Cortex of kidney (tissue), 1 donor: ENCODE results near the gene C10orf105.

Source experiments
- DNase-seq: peaks from one replicate; lab custom pipeline; 2025; lab: John Stamatoyannopoulos, UW

C10orf105 gene

DNA sequence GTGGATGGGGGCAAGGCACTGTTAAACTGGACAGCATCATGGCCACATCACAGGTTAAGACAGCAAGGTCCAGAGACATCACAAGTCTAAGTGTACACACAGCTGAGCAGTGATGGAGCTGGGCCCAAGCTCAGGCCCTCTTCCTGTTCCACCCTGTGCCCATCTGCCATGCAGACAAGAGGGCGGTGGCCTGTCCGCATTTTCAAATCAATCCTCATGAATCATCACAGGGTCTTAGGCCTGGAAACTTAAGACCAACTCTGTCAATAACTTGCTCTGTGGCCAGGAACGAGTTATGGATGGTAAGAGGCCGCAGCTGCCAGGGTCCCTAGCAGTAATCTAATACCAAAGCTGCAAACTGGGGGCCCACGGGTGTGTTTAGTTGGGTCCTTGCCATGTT is 3.2 kb downstream of the C10orf105 start:
- DNase-seq: no peak

DNA sequence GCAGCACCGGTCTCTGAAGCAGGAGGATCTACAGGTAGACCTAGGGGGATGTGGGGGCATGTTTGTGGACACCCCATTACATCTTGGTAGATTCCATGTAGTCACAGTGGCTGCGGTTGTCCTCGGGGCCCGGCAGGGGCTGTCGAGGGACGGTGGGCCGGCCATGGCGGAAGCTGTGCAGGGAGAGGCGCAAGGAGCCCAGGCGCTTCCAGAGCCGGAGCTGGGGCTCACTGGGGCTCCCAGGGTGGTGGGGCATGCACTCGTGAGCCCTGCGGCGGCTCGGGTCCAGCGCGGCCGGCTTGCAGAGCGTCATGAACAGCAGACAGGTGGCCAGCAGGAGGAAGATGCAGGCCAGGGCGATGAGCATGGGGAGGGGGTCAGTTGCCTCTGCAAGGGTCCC is 3.7 kb downstream of the C10orf105 start:
- DNase-seq: no peak

DNA sequence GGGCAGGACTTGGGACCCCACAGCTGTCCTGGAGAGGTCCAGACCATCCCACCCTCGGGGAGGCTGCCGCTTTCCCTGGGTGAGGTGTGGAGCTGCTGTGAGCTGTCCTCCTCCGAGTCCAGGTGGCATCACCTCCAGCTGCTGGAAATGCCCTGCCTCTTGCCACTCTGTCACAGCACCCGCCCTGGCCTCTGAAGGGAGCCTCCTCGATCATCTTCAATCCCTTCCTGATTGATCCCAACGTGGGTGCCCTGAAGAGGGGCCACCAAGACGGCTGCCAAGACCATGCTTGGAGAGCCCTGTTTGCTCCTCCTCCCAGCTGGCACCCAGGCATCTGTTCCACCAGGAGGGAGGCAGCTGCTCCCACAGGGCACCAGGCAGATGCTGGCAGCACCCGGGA is 4.6 kb downstream of the C10orf105 start:
- DNase-seq: no peak

DNA sequence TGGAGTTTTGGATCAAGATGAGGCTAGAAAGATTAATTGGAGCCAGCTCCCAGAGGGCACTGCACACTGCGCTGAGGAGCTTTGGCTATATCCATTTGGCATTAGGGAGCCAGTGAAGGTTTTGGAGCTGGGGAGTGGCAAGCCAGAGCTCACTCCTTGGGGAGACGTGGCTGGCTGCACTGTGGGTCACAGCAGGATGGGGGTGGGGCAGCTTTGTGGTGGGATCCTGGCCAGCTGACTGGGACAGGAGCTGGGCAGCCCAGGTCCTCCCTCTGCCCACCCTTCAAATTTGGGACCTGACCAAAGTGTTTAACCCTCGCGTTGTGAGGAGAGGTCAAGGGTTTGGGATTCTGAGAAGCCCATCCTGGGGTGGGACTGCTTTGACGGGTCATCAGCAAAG is 5.0 kb downstream of the C10orf105 start:
- no peak for DNase-seq

DNA sequence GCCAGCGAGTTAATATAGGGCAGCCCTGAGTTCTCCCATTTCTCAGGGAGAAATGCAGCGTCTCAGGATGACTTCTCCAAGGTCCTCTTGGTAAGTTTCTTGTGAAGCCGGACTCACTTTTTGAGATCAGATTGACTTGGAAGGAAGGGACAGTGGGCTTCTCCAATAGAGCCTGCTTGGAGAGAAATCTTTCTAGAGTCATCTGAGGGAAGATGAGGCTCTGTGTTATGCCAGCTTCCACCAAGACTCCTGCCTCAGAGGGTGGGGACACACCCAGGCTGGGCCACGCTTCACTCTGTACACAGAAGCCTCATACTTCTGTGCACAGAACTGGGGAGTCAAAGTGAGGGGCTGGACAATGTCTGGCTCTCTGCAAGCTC is 5.6 kb downstream of the C10orf105 start:
- no peak for DNase-seq

DNA sequence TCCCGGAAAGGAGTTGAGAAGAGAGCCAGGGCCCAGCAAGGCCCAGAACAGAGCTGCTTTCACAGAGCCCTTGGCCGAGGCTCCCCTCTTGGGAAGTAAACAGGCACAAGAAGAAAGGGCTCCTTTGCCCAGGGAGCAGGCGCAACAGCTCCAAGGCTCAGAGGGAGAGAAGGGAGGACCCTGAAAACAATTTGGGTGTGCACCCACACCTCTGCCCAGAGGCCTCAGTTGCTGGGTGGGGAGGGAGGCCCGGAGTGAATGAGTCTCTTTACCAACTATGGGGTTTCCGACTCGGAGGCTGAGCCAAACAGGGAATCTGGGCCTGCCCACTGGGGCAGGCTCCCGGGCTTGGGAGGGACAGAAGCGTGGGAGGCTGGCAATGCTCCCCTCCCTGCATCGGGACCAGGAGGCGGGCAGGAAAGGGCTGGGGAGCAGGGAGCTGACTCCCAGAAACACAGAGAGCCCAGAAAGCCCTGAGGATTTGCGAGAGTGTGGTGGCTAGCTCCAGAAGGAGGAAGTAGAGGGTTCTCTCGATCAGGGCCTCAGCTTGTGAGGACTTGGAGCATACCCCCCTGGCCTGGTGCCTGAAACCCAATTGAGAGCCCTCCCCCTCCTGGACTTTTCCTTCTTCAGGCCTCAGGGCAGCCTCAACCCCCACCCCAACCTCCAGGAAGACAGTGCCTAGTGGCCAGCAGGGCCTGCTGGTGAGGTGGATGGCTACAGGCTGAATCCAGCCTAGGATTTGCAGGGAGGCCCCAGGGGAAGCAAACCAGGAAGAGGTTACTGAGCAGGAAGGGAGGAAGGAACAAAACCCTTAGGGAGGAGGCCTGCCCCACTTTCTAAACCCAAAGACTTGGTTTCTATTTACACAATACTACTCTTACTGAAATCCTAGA is 6.2 kb downstream of the C10orf105 start:
- DNase-seq: no peak

DNA sequence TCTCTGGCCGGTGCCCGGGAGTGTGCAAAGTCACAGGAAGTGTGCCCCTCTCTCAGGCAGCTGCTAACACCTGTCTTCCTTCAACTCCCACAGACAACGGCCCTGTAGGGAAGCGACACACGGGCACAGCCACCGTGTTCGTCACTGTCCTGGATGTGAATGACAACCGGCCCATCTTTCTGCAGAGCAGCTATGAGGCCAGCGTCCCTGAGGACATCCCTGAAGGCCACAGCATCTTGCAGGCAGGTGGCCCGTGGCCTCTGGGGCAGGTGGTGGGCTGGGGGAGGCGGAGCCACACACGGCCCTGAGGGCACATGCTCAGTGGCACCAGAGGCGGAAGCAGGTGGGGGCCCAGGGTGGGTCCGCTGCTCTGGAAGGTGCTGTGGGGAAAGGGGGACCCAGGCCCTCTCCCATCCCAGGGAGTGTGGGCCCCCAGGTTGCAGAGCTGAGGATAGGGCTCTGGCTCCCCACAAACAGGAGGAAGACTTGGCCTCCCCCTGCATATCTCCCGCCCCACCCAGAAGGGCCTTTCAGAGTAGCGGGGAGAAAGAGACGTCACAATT is 6.9 kb downstream of the C10orf105 start:
- no peak for DNase-seq

DNA sequence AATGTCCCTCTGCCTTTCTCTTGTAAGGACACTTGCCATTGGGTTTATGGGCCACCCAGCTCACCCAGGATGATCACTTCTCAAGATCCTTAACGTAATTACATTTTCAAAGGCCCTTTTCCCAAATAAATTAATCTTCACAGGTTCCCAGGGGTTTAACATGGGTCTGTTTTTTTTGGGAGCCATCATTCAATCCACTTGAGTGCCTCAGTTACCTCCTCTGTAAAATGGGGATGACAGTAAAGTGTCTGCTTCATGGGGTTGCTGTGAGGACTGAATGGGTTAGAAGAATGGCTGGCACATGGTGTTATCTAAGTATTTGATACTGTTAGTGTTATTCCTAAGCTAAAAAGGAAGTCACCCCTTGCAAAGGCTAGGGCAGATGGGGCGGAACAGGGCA is 7.4 kb downstream of the C10orf105 start:
- no peak for DNase-seq

DNA sequence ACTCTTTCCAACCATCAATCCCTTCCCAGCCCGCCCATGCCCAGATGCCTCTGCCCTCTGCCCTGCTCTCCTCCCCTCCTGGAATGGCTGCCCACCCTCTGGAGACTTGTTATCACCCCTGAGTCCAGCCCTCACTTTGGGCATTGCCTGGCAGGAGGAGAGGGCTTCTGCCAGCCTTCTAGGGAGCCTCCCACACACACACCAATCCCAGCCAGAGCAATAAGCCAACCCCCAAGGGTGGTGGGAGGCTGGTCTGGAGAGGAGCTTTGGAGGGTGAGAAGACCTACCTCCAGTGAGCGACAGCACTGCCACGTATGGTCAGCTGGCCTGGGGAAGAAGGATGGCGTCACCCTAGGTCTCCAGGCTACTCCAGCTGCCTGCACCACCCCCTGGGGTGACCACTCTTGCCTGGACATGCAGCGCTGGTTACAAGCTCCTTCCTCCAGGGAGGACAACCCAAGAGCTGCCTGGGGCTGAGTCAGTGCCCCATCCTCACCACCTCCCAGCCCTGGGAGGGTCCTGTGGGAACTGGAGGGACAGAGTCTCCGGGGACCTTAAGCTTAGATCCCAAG is 8.4 kb downstream of the C10orf105 start:
- DNase-seq: no peak

DNA sequence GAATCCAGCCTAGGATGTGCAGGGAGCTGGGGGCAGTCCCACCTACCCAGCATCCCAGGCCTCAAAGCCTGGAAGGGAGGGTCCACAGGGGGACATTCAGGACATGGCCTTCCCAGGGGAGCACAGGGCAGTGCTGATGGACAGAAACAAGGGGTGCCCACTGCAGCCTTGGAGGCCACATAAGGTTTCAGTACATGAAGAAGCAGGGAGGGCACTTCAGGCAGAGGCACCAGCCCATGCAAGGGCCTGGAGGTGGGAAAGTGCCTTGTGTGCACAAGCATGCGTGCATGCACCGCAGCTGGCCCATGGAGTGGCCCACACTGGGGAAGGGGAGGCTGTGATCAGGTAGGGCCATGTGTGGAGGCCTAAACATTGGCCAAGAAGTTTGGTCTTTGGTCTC is 9.1 kb downstream of the C10orf105 start:
- DNase-seq: no peak

DNA sequence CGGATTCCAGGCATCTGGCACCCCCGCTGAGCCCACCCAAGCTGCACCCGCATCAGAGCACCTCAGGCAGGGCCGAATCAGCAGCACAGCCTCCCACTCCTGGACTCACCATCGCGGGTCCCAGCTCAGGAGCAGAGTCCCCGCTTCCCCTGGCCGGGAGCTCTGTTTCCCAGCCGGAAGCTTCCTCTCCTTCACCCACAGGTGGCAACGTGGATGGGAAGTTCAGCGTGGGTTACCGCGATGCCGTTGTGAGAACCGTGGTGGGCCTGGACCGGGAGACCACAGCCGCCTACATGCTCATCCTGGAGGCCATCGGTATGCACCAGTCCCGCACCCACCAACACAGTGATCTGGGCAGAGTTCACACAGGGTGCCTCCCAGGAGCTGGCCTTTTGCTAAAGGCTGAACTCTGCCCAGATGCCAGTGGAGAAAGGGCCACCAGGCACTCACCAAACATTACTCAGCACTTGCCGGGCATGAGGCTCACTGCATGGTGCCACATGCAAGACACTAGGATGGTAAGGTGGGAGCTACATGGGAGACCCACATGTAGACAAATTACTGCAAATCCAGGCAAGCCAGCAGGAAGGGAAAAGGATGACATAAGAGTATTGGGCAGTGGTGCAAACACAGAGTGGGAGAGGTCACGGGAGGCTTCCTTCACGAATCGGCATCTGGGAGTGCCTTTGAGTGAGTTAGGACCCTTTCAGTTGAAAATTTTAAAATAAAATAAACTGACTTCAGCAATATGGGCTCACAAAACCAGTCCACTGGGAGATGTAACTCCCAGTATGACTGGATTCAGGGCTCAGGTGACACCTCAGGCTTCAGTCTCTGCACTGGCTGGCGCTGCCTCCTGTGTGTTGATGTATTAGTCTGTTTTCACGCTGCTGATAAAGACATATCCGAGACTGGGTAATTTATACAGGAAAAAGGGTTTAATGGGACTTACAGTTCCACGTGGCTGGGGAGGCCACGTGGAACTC is 10.4 kb downstream of the C10orf105 start:
- no peak for DNase-seq

DNA sequence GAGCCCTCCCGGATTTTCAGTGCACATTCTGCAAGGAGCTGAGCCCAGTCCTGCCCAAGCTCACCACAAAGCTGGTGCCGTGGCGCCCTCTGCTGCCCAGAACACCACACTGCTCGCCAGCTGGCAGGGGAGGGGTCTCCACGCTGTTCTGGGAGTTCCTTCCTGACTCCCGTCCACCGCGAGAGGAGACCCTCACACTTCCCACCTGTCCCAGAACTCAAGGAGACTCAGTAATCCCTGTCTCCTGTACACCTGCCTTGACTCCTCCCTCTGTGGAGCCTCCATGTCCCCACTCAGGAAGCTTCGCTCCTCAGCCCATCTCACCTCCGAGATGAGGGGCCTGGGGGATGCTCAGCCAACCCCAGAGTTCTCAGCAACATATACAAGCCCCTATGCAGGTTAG is 11.3 kb downstream of the C10orf105 start:
- DNase-seq: no peak

DNA sequence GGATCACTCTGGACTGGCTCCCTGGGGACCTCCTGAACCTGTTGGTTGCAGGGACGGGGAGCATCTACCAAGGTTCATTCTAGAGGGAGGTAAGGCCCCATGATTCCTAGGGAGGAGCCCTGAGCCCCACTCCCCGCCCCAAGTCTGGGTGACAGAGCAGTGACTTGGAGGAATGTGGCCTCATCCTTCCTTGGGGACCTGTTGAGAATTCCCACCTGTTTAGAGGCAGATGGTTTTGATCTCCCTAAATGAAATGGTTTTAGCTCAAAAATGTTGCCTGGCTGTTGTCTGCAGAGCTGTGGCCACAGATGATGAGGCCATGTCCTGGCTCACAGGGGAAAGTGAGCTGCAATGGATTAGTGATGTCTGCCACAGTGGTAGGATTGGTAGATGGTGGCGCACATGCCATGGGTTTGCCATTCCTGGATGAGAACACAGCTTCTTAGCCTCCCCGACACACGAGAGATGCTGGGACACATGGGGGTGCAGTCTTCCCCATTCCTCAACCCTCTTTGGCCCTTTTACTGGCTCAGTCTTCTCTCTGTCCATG is 12.3 kb downstream of the C10orf105 start:
- DNase-seq: no peak

DNA sequence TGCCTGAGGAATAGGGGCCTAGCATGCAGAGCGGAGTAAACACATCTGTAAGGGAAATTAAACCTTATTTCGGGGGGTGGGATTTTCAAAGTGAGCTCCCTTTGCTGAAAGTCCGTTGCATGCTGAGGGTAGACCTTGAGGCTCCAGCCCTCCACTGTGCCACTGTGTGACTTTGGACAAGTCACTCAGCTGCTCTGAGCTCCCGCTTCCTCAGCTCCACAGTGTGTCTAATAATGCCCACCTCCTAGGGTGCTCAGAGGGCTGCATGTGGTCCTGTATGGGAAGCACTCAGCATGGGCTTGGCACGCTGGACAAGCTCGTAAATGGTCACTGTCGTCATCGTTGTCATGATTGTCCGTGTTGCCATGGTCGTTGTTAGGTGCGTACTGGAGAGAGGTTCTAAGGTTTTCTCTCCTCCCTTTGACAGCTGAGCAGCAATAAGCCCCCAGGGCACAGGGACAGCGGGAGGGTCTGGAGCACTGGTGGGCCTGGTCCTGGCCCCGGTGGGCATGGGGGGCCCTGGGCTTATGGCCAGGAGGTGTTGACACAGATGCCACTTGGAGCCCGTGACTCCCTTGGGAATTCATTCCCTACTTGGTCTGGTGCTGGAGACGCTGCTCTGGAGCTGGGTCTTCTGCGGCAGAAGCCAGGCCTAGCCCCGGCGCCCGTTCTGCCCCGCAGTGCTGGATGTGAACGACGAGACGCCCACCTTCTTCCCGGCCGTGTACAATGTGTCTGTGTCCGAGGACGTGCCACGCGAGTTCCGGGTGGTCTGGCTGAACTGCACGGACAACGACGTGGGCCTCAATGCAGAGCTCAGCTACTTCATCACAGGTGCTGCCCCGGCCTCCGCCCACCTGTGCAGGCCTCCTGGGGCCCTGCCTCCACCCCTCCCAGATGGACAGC is 13.1 kb downstream of the C10orf105 start:
- no peak for DNase-seq

DNA sequence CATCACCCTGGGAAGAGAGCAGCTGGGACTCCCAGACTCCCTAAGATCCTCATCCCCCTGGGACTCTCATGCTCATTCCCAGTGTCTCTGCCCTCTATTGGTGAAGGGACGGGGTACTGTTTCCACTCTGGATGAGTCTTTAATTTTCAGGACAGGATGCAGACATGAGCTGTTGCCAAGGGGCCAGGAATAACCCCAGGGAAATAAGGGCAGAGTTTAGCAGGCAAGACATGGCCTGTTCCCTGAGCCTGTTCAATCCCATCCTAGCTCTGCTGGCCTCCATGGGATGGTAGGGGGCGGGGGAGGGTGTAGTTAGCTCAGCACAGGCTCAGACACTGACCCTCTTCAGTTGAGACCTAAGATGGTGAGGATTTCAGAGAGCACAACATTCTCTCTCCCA is 14.0 kb downstream of the C10orf105 start:
- DNase-seq: no peak

DNA sequence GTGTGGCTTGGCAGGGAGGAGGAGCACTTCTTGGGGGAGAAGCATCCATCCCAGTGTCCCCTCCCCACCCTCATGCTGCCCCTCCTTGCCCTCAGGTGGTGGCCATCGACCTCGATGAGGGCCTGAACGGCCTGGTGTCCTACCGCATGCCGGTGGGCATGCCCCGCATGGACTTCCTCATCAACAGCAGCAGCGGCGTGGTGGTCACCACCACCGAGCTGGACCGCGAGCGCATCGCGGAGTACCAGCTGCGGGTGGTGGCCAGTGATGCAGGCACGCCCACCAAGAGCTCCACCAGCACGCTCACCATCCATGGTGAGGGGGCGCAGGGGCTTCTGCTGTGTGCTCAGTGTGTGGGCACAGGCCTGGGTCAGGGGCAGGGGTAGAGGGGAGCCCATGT is 14.8 kb downstream of the C10orf105 start:
- DNase-seq: no peak

DNA sequence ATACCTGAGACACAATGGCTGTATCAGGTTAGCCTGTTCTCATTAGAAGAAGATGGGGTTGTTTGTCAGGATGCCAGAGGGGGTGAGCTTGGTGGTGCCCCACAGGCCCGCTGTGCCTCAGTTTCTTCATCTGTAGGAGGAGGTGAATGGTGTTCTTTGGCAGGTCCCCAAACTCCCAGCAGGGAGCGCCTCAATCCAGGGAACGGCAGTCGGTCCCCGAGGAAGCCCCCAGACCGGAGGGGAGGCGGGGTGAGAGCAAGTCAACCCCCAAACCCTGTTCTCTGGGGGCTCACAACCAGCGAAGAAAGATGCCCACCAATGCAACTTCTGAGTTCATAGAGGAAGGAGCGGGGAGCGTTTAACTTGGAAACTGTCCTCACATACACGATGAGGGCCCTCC is 16.0 kb downstream of the C10orf105 start:
- DNase-seq: no peak

DNA sequence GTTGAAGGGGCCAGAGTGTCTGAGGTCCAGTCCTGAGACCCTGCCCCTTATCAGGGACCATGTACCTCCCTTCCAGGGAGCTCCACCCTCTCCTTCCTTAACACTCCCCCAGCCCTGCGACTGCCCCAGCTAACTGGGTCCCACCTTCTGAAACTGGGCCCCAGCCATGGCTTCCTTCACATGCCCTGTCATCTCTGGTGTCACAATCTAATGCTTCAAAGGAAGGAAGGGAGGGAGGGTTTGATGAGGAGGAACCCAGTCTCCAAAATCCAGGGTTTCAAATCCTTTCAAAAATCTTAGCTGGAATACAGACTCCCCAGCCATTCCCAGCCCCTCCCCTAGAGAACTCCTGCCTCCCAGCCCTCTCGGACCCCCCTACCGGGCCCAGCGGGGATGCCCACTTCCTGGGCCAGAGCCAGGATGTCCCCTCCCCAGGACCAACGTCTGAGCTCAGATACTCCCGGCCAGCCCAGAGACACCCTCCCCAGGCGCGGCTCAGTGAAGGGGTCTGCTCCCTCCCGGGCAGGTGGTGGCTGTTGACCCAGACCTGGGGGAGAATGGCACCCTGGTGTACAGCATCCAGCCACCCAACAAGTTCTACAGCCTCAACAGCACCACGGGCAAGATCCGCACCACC is 18.0 kb downstream of the C10orf105 start:
- DNase-seq: no peak

DNA sequence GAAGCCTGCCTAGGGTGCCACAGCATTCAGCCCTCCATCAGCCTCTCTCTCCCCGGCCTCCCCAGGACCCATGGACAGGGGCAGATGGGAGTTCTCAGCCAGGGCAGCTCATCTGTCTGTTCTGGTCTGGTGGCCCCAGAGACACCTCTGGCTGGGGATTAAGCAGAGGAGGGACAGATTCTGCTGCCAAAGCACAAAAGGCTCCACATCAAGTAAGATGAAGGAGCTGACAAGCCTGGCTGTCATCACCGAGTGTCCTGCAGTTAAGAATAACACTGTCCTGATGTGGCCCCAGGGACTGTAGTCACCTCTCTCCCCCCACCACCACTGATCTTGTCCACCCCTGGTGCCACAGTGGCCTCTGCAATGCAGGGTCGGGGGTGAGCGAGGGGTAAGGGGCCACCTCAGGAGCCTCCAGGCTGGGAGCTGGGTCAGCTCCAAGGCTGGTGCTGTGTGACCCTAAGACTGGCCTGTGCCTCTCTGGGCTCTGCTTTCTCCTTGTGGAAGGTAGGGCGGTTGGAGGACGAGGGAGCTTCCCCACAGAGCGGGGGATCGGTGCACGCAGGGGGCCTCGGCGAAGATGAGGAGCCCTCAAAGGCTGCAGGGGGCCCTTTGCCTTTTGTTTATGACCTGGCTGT is 18.7 kb downstream of the C10orf105 start:
- no peak for DNase-seq

DNA sequence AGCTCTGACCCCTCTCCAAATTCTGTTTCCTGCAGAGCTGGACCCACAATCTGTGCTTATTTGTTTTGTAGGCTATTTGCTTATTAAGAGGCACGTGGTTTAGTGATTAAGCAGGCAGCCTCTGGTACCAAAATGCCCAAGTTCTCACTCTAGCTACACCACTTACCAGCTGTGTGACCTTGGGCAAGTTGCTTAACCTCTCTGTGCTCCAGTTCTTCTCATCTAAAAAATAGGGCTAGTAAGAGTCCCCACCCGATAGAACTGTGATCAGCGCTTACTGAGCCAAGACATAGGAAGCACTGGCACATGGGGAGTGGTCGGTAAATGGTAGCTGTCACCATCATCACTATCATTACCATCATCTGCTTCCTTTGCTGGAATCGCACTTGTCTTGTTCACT is 20.8 kb downstream of the C10orf105 start:
- DNase-seq: no peak
